HG02588 (cell line): ENCODE measurements around the gene GNA14.
"Not testable (repeated sequence)": the region's sequence is repeated elsewhere in the genome, so short reads cannot be mapped to it uniquely, and the experiment has no call there.

Experiments
- ATAC-seq: cut with Tn5 transposase; IDR thresholded peaks from one replicate; pipeline ENCODE4 v1.9.1; 2021; ENCODE audit warnings: mild to moderate bottlenecking, moderate library complexity; ENCODE audit not compliant: unreplicated experiment

Gene GNA14

DNA sequence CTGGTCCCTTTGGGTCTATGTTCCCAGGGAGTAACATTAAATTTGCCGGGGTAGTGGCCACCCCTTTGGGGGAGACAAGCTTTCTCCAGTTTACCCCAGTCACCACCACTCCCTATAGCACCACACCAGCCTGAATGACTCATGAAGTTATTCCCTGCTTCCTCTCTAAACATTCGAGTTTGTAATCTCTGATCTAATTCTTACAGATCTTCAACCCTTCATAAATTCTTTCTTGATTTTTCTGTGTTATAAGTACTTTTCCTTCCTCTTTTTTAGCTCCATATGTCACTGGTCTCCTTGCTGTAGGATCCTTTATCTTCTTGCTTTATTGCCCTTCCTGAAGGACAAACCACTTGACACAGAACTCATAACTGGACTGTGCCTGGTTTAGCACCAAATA is 55.6 kb downstream of the GNA14 start:
- ATAC-seq, result no peak

DNA sequence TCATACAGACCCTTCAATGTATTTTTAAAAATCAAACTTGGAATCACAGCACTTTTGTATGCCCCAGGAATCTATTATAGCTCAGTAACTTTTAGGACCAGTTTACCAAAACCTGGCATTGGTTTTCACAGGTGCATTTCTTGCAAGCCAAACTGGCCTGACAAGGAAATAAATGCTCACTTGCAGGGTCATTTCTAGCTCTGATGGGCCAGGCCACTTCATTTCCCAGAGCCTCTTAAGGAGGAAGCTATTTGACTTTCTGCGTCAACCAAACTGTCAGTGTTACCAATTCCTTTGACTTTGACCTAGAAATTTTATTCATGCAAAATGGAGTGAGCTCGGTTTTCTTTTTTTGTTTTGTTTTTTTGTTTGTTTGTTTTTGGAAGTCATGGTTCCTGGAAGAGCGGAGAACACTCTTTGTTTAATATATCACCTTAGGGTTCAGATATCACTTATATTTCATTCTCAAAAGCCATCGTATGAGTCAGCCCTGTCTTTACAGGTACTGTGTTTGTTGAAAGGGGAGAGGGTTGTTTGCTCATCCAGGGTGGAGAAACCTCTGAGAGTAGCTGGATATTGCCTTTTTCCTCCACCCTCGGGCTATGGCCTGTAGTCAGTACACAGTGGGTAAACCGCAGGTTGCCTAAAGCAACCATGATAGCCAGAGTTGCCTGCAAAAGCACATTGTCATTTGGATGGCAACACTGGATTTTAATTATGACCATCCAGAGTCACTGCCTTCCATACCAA is 58.9 kb downstream of the GNA14 start:
- no peak for ATAC-seq

DNA sequence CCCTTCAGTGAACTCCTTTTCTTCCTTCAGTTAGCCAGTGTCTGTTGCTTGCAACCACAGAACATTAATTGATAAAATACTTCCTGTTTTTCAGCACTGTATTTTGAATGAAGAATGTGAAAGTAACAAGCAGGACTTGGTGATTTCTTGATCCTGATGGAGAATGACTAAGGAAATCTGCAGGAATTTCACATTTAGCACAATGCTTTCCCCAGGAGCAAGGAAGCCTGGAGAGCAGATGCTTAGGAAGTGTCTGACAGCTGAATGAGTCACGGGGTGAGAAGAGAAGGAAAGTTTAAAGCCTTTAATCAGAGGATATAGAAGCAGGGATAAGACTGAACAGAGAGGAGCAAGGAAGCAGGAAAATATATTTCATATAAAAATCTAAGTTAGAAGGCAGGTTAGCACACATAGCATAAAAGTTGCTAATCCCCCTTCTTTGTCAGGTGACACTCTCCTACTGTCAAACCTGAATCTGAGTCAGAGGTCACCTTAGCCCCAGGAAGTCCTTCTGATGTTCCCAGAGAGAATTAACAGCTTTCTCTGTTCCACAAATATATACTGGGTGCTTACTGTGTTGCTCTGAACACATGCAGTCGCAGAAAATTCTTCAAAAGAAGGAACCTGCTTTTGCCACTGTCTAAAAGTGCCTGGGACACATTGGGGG is 59.7 kb downstream of the GNA14 start:
- no peak for ATAC-seq

- no peak for ATAC-seq
These were observed 60.3 kb downstream of the GNA14 start for GRCh38 chr9:77587851-77588250.

GRCh38 chr9:77587042-77587441 is 61.1 kb downstream of the GNA14 start:
- ATAC-seq, result no peak

- ATAC-seq, result no peak
These were observed 61.5 kb downstream of the GNA14 start for GRCh38 chr9:77586591-77586990.

- no peak for ATAC-seq
These were observed 62.8 kb downstream of the GNA14 start for GRCh38 chr9:77585335-77585786.

GRCh38 chr9:77584927-77585326 is 63.2 kb downstream of the GNA14 start:
- ATAC-seq, result not testable (repeated sequence)

DNA sequence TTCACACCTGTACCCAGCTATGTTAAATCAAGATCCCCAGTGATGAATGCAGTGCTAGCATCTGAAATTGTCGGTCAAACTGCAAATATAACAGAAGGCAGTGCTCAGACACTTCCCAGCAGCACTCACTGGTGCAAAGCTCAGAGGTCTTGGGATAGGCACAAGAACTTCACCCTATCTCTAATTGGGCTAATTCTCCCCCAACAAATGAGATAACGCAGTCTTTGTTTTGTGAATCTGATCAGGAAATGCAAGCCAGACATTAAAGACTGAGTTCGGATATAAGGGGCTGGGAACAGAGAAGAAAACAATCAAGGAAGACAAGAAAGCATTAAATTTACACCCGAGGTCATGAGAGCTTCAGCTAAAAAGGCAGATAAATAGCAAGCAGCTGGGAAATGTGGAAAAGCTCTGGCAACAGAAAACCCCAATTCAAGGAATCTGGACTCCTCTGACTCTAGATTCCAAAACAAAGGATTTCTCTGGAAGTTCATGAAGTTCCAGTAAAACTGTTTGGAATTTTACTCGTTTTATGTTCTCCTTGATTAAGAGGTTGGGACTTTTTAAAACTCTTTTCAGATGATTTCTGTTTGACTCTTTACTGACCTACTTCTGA is 65.1 kb downstream of the GNA14 start:
- ATAC-seq, result no peak

GRCh38 chr9:77582525-77582924 is 65.6 kb downstream of the GNA14 start:
- no peak for ATAC-seq

DNA sequence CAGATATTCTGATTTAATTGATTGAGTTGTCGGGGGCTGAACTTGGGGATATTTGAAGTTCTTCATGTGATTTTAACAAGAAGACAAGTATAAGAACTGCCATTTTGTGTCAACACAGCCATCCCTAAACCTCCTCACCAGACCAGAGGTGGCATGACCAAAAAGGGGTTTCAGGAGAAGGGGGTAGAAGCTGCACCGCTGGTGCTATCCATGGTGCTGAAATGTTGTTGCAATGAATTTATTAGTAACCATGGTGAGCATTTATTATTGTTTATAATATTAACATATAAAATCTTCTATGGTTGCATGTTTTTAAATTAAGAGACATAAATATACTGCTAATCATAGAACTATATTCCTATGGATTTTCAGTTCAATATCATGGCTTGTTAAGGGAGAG is 72.3 kb downstream of the GNA14 start:
- no peak for ATAC-seq

DNA sequence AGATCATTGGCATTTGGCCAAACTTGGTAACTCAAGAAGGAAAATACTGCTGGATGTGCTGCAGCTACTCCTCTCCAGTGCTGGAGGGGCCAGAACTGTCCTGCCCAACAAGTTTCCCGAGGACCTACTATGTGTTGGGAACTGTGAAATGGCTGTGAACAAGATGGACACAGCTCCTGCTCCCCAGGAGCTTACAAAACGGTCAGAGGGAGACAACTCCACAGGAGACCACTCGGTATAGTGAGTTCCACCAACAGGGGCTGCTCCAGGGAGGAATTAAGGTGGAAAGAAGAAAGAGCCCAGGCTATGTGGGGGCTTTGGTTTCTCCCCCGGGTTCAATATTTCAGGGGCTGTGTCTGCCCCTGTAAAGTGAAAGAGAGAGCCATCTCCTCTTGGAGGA is 78.8 kb downstream of the GNA14 start:
- no peak for ATAC-seq

GRCh38 chr9:77563174-77563573 is 84.9 kb downstream of the GNA14 start:
- no peak for ATAC-seq

DNA sequence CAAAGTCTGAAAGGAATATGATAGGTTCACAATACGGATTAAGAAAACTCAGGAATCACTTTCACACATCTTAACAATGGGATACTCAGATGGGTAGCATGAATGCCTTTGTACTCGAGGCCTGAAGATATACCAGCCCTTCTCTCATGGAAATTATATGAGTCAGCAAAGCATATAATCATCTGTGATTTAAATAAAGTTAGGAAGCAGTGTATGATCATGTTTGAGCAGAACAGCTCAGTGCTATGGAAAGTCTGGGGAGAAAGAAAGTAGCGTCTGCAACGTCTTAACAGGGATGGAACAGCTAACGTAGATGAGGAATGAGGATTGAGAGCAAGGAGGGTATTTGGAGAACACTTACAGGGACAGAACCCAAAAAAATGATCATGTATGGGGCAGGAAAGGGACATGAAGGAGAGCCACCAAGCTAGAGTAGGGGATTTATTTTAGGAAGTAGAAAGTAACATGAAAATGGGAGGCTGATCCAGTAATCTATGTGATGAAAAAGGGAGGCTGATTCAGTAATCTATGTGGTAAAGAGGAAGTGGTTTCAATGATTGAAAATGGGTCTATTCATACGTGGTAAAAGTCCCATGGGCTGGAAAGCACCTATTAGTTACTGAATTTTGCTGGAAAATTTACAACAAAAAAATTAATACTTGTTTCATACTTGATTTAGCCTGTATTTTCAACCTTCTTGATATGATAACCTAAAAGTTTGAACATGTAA is 85.9 kb downstream of the GNA14 start:
- ATAC-seq, result no peak

GRCh38 chr9:77561331-77562018 is 86.6 kb downstream of the GNA14 start:
- ATAC-seq, result no peak

- no peak for ATAC-seq
These were observed 91.7 kb downstream of the GNA14 start for GRCh38 chr9:77556396-77556795.

DNA sequence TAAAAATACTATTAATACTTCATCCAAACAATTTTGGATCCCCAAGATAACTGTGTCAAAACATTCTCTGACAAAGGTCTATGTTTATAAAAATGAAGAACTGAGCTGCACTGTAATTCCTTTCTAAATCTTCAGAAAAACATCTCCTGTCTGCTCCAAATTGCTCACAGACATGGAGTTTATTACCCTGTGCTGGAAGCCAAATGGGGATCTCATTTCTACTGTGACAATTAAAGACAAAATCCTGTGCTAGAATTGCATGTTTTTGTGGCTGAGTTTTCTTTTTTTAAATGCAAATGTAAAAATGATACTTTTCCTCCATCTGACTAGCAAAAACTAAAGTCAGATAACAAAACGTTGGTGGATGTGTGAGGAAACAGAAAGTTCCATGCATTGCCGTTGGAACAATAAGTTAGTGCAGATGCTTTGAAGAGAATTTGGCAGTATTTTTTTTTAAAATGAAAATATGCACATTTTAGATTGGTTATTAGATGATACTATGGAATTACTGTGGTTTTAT is 93.5 kb downstream of the GNA14 start:
- ATAC-seq, result no peak

DNA sequence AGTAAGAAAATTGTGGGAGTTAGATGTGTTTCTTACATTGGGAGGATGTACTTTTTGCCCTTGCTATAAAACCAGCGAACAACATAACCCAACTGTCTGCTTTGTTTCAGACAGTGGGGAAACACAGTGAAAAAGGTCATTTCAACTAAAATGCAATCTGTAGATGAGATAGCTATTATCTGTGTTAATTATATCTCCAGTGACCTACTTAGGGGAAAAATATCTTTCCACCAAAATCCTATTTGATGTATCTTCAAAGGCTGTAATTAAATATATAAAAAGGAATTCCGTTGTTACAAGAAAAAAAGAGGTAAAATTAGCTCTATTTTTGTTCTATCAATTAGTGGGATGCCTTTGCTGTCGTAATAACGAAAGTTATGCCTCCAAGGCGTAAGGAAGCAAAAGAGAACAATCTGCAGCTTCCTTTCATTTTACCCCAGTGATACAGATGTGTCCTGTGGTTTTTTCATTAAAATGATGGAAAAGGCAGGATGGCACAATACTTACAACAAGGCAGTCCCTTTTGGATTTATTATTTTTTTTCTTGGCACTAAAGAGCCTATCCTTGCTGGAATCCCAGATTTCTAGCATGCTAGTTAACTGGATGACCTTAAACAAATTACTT is 100.9 kb downstream of the GNA14 start:
- ATAC-seq, result no peak

GRCh38 chr9:77546376-77546950 is 101.7 kb downstream of the GNA14 start:
- ATAC-seq, result no peak

GRCh38 chr9:77544546-77544945 is 103.6 kb downstream of the GNA14 start:
- ATAC-seq, result no peak
